HG03575 (cell line): ENCODE measurements around the gene NME3.
"Not testable (repeated sequence)": the region's sequence is repeated elsewhere in the genome, so short reads cannot be mapped to it uniquely, and the experiment has no call there.

Source experiments
- ATAC-seq: cut with Tn5 transposase; IDR thresholded peaks from one replicate; pipeline ENCODE4 v1.9.1; 2021; ENCODE audit not compliant: unreplicated experiment, insufficient number of reproducible peaks, low FRiP score; ENCODE audit errors: extremely low read depth

Gene NME3

GRCh38 chr16:1743376-1744337 lies 27.7 kb downstream of the NME3 start:
- no peak for ATAC-seq

GRCh38 chr16:1741553-1742165 lies 29.7 kb downstream of the NME3 start:
- ATAC-seq = no peak

GRCh38 chr16:1740781-1741490 lies 30.4 kb downstream of the NME3 start:
- ATAC-seq = no peak

- no peak for ATAC-seq
Observed at GRCh38 chr16:1740234-1740633, 31.1 kb downstream of the NME3 start.

GRCh38 chr16:1734816-1735215 lies 36.5 kb downstream of the NME3 start:
- no peak for ATAC-seq

GRCh38 chr16:1734123-1734522 lies 37.2 kb downstream of the NME3 start:
- ATAC-seq = no peak

GRCh38 chr16:1732551-1732987 lies 38.8 kb downstream of the NME3 start:
- ATAC-seq = not testable (repeated sequence)

GRCh38 chr16:1732071-1732470 lies 39.3 kb downstream of the NME3 start:
- no peak for ATAC-seq

GRCh38 chr16:1731603-1732002 lies 39.7 kb downstream of the NME3 start:
- no peak for ATAC-seq

GRCh38 chr16:1731073-1731472 lies 40.3 kb downstream of the NME3 start:
- no peak for ATAC-seq

- ATAC-seq = no peak
Observed at GRCh38 chr16:1729445-1729844, 41.9 kb downstream of the NME3 start.

GRCh38 chr16:1729026-1729425 lies 42.3 kb downstream of the NME3 start:
- no peak for ATAC-seq

GRCh38 chr16:1727651-1728624 lies 43.4 kb downstream of the NME3 start:
- no peak for ATAC-seq

- ATAC-seq = no peak
Observed at GRCh38 chr16:1726661-1727502, 44.5 kb downstream of the NME3 start.

- no peak for ATAC-seq
Observed at GRCh38 chr16:1724491-1724890, 46.9 kb downstream of the NME3 start.

GRCh38 chr16:1723450-1724147 lies 47.7 kb downstream of the NME3 start:
- no peak for ATAC-seq

GRCh38 chr16:1721372-1721771 lies 50.0 kb downstream of the NME3 start:
- ATAC-seq = no peak
